GM12801 (cell line): Measurements from ENCODE around the gene TLK1.

ENCODE experiments used
- CTCF ChIP-seq: IDR thresholded peaks from one replicate; pipeline ENCODE4 v1.5.1; 2011; ENCODE audit warnings: control low read depth; ENCODE audit not compliant: insufficient read length; ENCODE audit errors: extremely low read depth

Gene TLK1

GRCh38 chr2:171169333-171169732 lies 8.6 kb upstream of the TLK1 start:
- no peak for TF ChIP-seq CTCF

GRCh38 chr2:171167352-171167997 lies 6.8 kb upstream of the TLK1 start:
- no peak for TF ChIP-seq CTCF

GRCh38 chr2:171166328-171166983 lies 5.8 kb upstream of the TLK1 start:
- TF ChIP-seq CTCF = no peak

- no peak for TF ChIP-seq CTCF
Measured at GRCh38 chr2:171165967-171166327, 5.3 kb upstream of the TLK1 start.

- TF ChIP-seq CTCF = no peak
Measured at GRCh38 chr2:171163261-171163660, 2.6 kb upstream of the TLK1 start.

- TF ChIP-seq CTCF = no peak
Measured at GRCh38 chr2:171160956-171161740, 455 bp upstream of the TLK1 start.

- TF ChIP-seq CTCF = no peak
Measured at GRCh38 chr2:171159372-171160118, 1.1 kb downstream of the TLK1 start.
